ENCODE data around the gene ZNF221. TPM values are rescaled to one million over a fixed set of nuclear protein-coding genes. Genes with fewer than 3 reads are reported as not detected.
"Not testable (repeated sequence)": the region's sequence is repeated elsewhere in the genome, so short reads cannot be mapped to it uniquely, and the experiment has no call there.

ZNF221 gene
- total RNA-seq, 1 experiment from 2014 or later, result 2.8 TPM

DNA sequence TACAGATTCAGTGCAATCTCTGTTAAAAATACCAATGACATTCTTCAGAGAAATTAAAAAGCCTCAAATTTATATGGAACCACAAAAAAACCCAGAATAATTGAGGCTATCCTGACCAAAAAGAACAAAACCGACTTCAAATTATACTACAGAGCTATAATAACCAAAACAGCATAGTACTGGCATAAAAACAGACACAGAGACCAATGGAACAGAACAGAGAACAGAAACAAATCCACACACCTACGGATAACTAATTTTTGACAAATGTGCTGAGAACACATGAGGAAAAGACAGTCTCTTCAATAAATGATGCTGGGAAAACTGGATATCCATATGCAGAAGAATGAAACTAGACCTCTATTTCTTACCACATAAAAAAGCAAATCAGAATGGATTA lies 1.2 kb upstream of the ZNF221 start:
- H3K4me3 ChIP-seq (ENCODE audit: low read depth in 2 of 2, low read length in 2 of 2); H3K36me3 ChIP-seq (ENCODE audit: control insufficient read depth, insufficient read depth, low read length); POLR2A ChIA-PET; DNase-seq (ENCODE audit: low read depth, low spot score); H3K27me3 ChIP-seq (ENCODE audit: control insufficient read depth, insufficient read depth, low read length); intact Hi-C loops (cut with micrococcal nuclease; ENCODE audit: unreplicated experiment); BruUV-seq (replicated peaks); H3K27ac ChIP-seq (ENCODE audit: low read length); in situ Hi-C loops (cut with HindIII; ENCODE audit: low pct_unique_long_range_greater_than_20kb, low sequenced_read_pairs); H3K4me1 ChIP-seq (ENCODE audit: control insufficient read depth, insufficient read depth, low read length); ATAC-seq: not testable (repeated sequence)
- peaks cover 14% of the 10 kb centered on the region; the same call in 1 of the 2 replicates for H3K9me3 ChIP-seq (ENCODE audit: control insufficient read depth, insufficient read depth, low read depth, low read length)
- CTCF ChIA-PET, result interaction anchor here (0.7 kb wide), 1 partner anchor 14 kb away, joined by 5 read pairs; the partner anchor contains the start of gene ZNF45

DNA sequence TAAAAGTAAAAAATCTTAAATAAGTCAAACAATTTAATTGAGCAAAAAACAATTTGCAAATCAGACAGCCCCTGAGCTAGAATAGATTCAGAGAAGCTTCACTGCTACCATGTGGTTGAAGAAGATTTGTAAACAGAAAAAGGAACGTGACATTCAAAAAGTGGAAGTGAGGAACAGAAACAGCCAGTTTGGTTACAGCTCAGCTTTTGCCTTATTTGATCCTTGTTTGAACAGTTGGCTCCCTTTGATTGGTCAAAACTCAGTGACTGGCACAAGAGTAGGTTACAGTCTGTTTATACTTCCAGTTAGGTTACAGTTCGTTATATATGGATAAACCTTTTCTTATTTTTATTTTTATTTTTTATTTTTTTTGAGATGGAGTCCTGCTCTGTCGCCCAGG lies 5.8 kb downstream of the ZNF221 start:
- Histone ChIP-seq H3K27me3 (ENCODE audit: control insufficient read depth, insufficient read depth, low read length) (no peaks in the 10 kb centered on the region), H3K4me1 (ENCODE audit: control insufficient read depth, insufficient read depth, low read length) (no peaks in the 10 kb centered on the region), H3K36me3 (ENCODE audit: control insufficient read depth, insufficient read depth, low read length) (no peaks in the 10 kb centered on the region), H3K27ac (ENCODE audit: low read length) (no peak overlapping the region), H3K4me3 (ENCODE audit: low read depth in 2 of 2, low read length in 2 of 2) (no peak overlapping the region), H3K9me3 (ENCODE audit: control insufficient read depth, insufficient read depth, low read depth, low read length) (peaks cover 7% of the 10 kb centered on the region; the same call in 1 of the 2 replicates)
- ATAC-seq, result no peak
- POLR2A ChIA-PET, result no interaction called here
- in situ Hi-C loops (cut with HindIII; ENCODE audit: low pct_unique_long_range_greater_than_20kb, low sequenced_read_pairs) (no loop called here), intact Hi-C loops (cut with micrococcal nuclease; ENCODE audit: unreplicated experiment) (no loop called here)
- DNase-seq (ENCODE audit: low read depth, low spot score), result no peak
- TF ChIP-seq SIN3A (IDR thresholded peaks at IDR 0.05; ENCODE audit: borderline replicate concordance, insufficient read depth, low read depth, low read length), result no peak
- CTCF ChIA-PET, result no interaction called here
- BruUV-seq (replicated peaks), result no TSS peak

DNA sequence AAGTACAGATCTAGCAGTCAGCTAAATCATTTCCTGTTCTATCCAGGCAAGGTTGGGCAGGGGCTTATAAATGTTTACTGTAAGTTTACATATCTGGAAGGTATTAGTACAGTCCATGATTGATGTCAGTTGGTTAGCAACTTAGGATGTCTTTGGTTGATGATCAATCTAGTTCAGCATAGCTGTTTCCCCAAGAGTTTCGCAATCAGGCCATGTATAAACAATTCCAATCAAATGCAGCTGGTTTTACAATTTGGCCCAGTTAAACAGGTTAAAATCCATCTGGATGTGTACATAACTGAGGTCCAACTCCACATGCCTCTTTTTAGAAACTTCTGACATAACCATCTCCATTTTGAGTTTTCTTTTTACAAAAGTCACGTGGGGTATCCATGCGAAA lies 6.9 kb downstream of the ZNF221 start:
- Histone ChIP-seq H3K27me3 (ENCODE audit: control insufficient read depth, insufficient read depth, low read length) (no peaks in the 10 kb centered on the region), H3K4me1 (ENCODE audit: control insufficient read depth, insufficient read depth, low read length) (no peaks in the 10 kb centered on the region), H3K9me3 (ENCODE audit: control insufficient read depth, insufficient read depth, low read depth, low read length) (peaks cover 8% of the 10 kb centered on the region; the same call in 1 of the 2 replicates), H3K4me3 (ENCODE audit: low read depth in 2 of 2, low read length in 2 of 2) (no peak overlapping the region), H3K36me3 (ENCODE audit: control insufficient read depth, insufficient read depth, low read length) (no peaks in the 10 kb centered on the region), H3K27ac (ENCODE audit: low read length) (no peak overlapping the region)
- ChIA-PET CTCF (no interaction called here), POLR2A (no interaction called here)
- intact Hi-C loops (cut with micrococcal nuclease; ENCODE audit: unreplicated experiment), result no loop called here
- in situ Hi-C loops (cut with HindIII; ENCODE audit: low pct_unique_long_range_greater_than_20kb, low sequenced_read_pairs), result no loop called here
- ATAC-seq, result no peak
- TF ChIP-seq SIN3A (IDR thresholded peaks at IDR 0.05; ENCODE audit: borderline replicate concordance, insufficient read depth, low read depth, low read length) (no peak), POLR2AphosphoS5 (IDR thresholded peaks at IDR 0.05; ENCODE audit: low read depth, low read length) (no peak), TCF7L2 (IDR thresholded peaks at IDR 0.05; ENCODE audit: low read depth, low read length) (no peak)
- TF ChIP-seq, protein P1, sequence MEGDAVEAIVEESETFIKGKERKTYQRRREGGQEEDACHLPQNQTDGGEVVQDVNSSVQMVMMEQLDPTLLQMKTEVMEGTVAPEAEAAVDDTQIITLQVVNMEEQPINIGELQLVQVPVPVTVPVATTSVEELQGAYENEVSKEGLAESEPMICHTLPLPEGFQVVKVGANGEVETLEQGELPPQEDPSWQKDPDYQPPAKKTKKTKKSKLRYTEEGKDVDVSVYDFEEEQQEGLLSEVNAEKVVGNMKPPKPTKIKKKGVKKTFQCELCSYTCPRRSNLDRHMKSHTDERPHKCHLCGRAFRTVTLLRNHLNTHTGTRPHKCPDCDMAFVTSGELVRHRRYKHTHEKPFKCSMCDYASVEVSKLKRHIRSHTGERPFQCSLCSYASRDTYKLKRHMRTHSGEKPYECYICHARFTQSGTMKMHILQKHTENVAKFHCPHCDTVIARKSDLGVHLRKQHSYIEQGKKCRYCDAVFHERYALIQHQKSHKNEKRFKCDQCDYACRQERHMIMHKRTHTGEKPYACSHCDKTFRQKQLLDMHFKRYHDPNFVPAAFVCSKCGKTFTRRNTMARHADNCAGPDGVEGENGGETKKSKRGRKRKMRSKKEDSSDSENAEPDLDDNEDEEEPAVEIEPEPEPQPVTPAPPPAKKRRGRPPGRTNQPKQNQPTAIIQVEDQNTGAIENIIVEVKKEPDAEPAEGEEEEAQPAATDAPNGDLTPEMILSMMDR (IDR thresholded peaks at IDR 0.05), result no peak
- TF ChIP-seq, protein P2, sequence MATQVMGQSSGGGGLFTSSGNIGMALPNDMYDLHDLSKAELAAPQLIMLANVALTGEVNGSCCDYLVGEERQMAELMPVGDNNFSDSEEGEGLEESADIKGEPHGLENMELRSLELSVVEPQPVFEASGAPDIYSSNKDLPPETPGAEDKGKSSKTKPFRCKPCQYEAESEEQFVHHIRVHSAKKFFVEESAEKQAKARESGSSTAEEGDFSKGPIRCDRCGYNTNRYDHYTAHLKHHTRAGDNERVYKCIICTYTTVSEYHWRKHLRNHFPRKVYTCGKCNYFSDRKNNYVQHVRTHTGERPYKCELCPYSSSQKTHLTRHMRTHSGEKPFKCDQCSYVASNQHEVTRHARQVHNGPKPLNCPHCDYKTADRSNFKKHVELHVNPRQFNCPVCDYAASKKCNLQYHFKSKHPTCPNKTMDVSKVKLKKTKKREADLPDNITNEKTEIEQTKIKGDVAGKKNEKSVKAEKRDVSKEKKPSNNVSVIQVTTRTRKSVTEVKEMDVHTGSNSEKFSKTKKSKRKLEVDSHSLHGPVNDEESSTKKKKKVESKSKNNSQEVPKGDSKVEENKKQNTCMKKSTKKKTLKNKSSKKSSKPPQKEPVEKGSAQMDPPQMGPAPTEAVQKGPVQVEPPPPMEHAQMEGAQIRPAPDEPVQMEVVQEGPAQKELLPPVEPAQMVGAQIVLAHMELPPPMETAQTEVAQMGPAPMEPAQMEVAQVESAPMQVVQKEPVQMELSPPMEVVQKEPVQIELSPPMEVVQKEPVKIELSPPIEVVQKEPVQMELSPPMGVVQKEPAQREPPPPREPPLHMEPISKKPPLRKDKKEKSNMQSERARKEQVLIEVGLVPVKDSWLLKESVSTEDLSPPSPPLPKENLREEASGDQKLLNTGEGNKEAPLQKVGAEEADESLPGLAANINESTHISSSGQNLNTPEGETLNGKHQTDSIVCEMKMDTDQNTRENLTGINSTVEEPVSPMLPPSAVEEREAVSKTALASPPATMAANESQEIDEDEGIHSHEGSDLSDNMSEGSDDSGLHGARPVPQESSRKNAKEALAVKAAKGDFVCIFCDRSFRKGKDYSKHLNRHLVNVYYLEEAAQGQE (IDR thresholded peaks at IDR 0.05; ENCODE audit: insufficient read depth in 1 of 2, low read depth in 2 of 2, low read length in 1 of 2), result no peak
- no TSS peak for BruUV-seq (replicated peaks)
- no peak for DNase-seq (ENCODE audit: low read depth, low spot score)
